ENCODE results near the gene FAM210A. TPM values are rescaled to one million over a fixed set of nuclear protein-coding genes. Genes with fewer than 3 reads are reported as not detected.

FAM210A gene
- total RNA-seq, 2 experiments from 2014 or later: 23.1 to 30.6 TPM

DNA sequence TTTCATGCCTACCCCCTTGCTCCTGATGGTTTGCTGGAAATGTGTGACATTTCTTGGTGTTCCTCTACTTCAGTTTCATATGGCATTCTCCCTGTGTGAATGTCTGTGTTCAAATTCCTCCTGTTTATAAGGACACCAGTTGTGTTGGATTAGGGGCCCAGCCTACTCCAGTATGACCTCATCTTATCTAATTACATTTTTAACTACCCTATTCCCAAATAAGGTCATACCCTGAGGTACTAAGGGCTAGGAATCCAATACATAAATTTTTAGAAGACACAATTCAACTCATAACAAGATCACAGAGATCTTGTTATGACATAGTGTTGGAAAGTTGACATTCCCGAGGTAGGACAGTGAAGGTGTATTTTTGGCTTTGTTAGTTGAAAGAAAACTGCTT lies 5.5 kb downstream of the FAM210A start:
- peaks cover 64% of the 10 kb centered on the region for H3K36me3 ChIP-seq (ENCODE audit: insufficient read depth, low read length)
- H3K79me2 ChIP-seq (ENCODE audit: insufficient read depth, low read depth, low read length): peaks cover 99% of the 10 kb centered on the region
- peaks cover 18% of the 10 kb centered on the region for H4K20me1 ChIP-seq (ENCODE audit: insufficient read depth, low read length)
- H3K4me2 ChIP-seq (ENCODE audit: low read length): no peak overlapping the region
- H3K9me3 ChIP-seq (ENCODE audit: low read length): peaks cover 14% of the 10 kb centered on the region; the same call in 1 of the 2 replicates
- TF ChIP-seq EZH2phosphoT487 (IDR thresholded peaks at IDR 0.05; ENCODE audit: borderline replicate concordance, low read depth, low read length): no peak
- TF ChIP-seq, protein P1, sequence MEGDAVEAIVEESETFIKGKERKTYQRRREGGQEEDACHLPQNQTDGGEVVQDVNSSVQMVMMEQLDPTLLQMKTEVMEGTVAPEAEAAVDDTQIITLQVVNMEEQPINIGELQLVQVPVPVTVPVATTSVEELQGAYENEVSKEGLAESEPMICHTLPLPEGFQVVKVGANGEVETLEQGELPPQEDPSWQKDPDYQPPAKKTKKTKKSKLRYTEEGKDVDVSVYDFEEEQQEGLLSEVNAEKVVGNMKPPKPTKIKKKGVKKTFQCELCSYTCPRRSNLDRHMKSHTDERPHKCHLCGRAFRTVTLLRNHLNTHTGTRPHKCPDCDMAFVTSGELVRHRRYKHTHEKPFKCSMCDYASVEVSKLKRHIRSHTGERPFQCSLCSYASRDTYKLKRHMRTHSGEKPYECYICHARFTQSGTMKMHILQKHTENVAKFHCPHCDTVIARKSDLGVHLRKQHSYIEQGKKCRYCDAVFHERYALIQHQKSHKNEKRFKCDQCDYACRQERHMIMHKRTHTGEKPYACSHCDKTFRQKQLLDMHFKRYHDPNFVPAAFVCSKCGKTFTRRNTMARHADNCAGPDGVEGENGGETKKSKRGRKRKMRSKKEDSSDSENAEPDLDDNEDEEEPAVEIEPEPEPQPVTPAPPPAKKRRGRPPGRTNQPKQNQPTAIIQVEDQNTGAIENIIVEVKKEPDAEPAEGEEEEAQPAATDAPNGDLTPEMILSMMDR (conservative IDR thresholded peaks at IDR 0.05; ENCODE audit: low read length): no peak
- H3K27ac ChIP-seq (ENCODE audit: low read depth, low read length, poor library complexity, severe bottlenecking): no peak overlapping the region
- DNase-seq (ENCODE audit: low spot score): no peak
- H3K4me1 ChIP-seq (ENCODE audit: insufficient read depth, low read length, poor library complexity, severe bottlenecking): peaks cover 16% of the 10 kb centered on the region
- BruUV-seq (replicated peaks): no TSS peak
- POLR2A ChIA-PET: interaction anchor here (0.9 kb wide), 1 partner anchor 13 kb away, joined by 3 read pairs; no protein-coding TSS in a partner anchor
- CTCF ChIA-PET (ENCODE audit: unreplicated experiment): no interaction called here
- no peaks in the 10 kb centered on the region for H3K9me2 ChIP-seq (ENCODE audit: insufficient read depth, low read length)
- intact Hi-C loops (cut with micrococcal nuclease; ENCODE audit: unreplicated experiment): loop anchor here (5.0 kb wide), 1 partner anchor 104 kb away; no protein-coding TSS in a partner anchor
- H2AFZ ChIP-seq (ENCODE audit: low read length): no peak overlapping the region
- H3K4me3 ChIP-seq (ENCODE audit: low read depth, low read length, poor library complexity, severe bottlenecking): no peak overlapping the region

DNA sequence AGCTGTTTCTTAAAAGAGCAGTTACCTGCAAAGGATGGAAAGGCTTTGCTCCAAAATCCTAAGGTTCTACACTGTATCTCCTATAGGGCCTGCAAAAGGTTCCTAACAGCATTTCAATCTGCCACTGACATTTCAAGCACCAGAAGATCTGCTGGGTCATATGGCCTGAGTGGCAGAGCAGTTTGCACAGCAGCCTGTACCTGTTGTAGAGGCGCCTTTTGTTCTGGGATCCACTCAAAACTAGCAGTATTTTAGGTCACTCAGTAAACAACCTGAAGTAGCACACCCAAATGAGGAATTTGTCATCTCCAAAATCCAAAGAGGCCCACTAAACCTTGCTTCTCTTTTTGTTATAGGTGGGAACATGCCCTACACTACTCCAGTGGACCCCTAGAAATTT lies 6.2 kb downstream of the FAM210A start:
- no peak for DNase-seq (ENCODE audit: low spot score)
- H3K27ac ChIP-seq (ENCODE audit: low read depth, low read length, poor library complexity, severe bottlenecking): no peak overlapping the region
- H3K4me2 ChIP-seq (ENCODE audit: low read length): no peak overlapping the region
- H3K9me3 ChIP-seq (ENCODE audit: low read length): peaks cover 14% of the 10 kb centered on the region; the same call in 1 of the 2 replicates
- H2AFZ ChIP-seq (ENCODE audit: low read length): no peak overlapping the region
- BruUV-seq (replicated peaks): no TSS peak
- CTCF ChIA-PET (ENCODE audit: unreplicated experiment): no interaction called here
- peaks cover 99% of the 10 kb centered on the region for H3K79me2 ChIP-seq (ENCODE audit: insufficient read depth, low read depth, low read length)
- H4K20me1 ChIP-seq (ENCODE audit: insufficient read depth, low read length): peaks cover 13% of the 10 kb centered on the region
- peaks cover 14% of the 10 kb centered on the region for H3K4me1 ChIP-seq (ENCODE audit: insufficient read depth, low read length, poor library complexity, severe bottlenecking)
- H3K9me2 ChIP-seq (ENCODE audit: insufficient read depth, low read length): no peaks in the 10 kb centered on the region
- H3K4me3 ChIP-seq (ENCODE audit: low read depth, low read length, poor library complexity, severe bottlenecking): no peak overlapping the region
- POLR2A ChIA-PET: no interaction called here
- peaks cover 64% of the 10 kb centered on the region for H3K36me3 ChIP-seq (ENCODE audit: insufficient read depth, low read length)
- TF ChIP-seq EZH2phosphoT487 (IDR thresholded peaks at IDR 0.05; ENCODE audit: borderline replicate concordance, low read depth, low read length): no peak
- TF ChIP-seq, protein P1 (conservative IDR thresholded peaks at IDR 0.05; ENCODE audit: low read length): no peak
- intact Hi-C loops (cut with micrococcal nuclease; ENCODE audit: unreplicated experiment): loop anchor here (5.0 kb wide), 1 partner anchor 103 kb away; no protein-coding TSS in a partner anchor

DNA sequence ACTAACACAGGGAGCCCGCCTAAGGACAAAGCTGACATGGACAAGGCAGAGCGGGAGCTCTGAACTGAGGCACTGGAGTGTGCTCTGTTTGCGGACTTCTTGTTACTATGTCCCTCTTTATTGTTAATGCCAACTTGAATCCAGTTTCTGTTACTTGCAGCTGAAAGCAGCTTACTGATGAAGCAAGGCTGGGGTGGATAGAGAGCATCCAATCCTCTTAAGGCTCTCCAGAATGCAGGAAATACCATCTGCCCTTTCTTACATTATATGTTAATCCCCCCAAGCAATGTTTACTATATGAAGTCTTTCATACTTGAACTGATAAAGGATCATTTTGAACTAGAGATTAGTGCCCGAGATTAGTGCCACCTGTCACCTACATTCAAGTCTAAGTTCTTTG lies 9.4 kb downstream of the FAM210A start:
- Histone ChIP-seq H3K27ac (ENCODE audit: low read depth, low read length, poor library complexity, severe bottlenecking) (no peak overlapping the region), H3K9me2 (ENCODE audit: insufficient read depth, low read length) (no peaks in the 10 kb centered on the region), H3K36me3 (ENCODE audit: insufficient read depth, low read length) (peaks cover 57% of the 10 kb centered on the region), H4K20me1 (ENCODE audit: insufficient read depth, low read length) (0 out of 2 replicates have a peak, but pooled peaks cover 3% of the 10 kb centered on the region), H3K4me1 (ENCODE audit: insufficient read depth, low read length, poor library complexity, severe bottlenecking) (no peaks in the 10 kb centered on the region), H3K9me3 (ENCODE audit: low read length) (peaks cover 16% of the 10 kb centered on the region; the same call in 1 of the 2 replicates), H3K4me3 (ENCODE audit: low read depth, low read length, poor library complexity, severe bottlenecking) (no peak overlapping the region), H2AFZ (ENCODE audit: low read length) (no peak overlapping the region), H3K79me2 (ENCODE audit: insufficient read depth, low read depth, low read length) (peaks cover 99% of the 10 kb centered on the region), H3K4me2 (ENCODE audit: low read length) (no peak overlapping the region)
- ChIA-PET POLR2A (interaction anchor here (0.5 kb wide), 1 partner anchor 26 kb away, joined by 3 read pairs; no protein-coding TSS in a partner anchor), CTCF (ENCODE audit: unreplicated experiment) (no interaction called here)
- no peak for DNase-seq (ENCODE audit: low spot score)
- BruUV-seq (replicated peaks): no TSS peak
- TF ChIP-seq, protein P1 (conservative IDR thresholded peaks at IDR 0.05; ENCODE audit: low read length): no peak
- TF ChIP-seq EZH2phosphoT487 (IDR thresholded peaks at IDR 0.05; ENCODE audit: borderline replicate concordance, low read depth, low read length): no peak
- intact Hi-C loops (cut with micrococcal nuclease; ENCODE audit: unreplicated experiment): no loop called here
